GM12878 (cell line): ENCODE data around the gene EHD1. TPM values are rescaled to one million over a fixed set of nuclear protein-coding genes. Genes with fewer than 3 reads are reported as not detected.

Experiments
- ATAC-seq: fragments of 200-7000 bp; cut with Tn5 transposase; 3 replicates; pipeline ENCODE4 v1.9.1; 2020; ENCODE audit warnings: mild to moderate bottlenecking, moderate library complexity
- BruUV-seq: library from RNA; stranded (reverse); fragments of 400-500 nt; replicated peaks from 2 replicates; lab custom pipeline; 2021; lab: Mats Ljungman, UMichigan
- CTCF ChIA-PET: fragments of 300-600 bp; sonication (Branson Sonifier 250); formaldehyde crosslinking; extraction: SDS; loops from one replicate; lab custom pipeline; 2021; ENCODE audit warnings: inconsistent platforms; lab: Yijun Ruan, JAX
- POLR2A ChIA-PET: fragments of 350-600 bp; formaldehyde crosslinking; extraction: SDS; loops from one replicate; lab custom pipeline; 2021; ENCODE audit warnings: inconsistent platforms; lab: Charles Lee
- RAD21 ChIA-PET: fragments of 300-600 bp; sonication (Branson Sonifier 250); formaldehyde crosslinking; loops from one replicate; lab custom pipeline; 2023; ENCODE audit warnings: antibody characterized with exemption; ENCODE audit not compliant: unreplicated experiment; lab: Charles Lee
- SMC1A ChIA-PET: fragments of 300-600 bp; sonication (Branson Sonifier 250); formaldehyde crosslinking; loops from one replicate; lab custom pipeline; 2023; ENCODE audit not compliant: unreplicated experiment, uncharacterized antibody; lab: Charles Lee
- DNase-seq: peaks from one replicate; pipeline ENCODE4 v3.0.0-alpha.2; 2011; ENCODE audit warnings: low read depth, low spot score
- FAIRE-seq: peaks from 3 replicates; lab custom pipeline; 2011; peaks lifted over from hg19 to GRCh38; lab: Jason Lieb, UNC
- H2AFZ ChIP-seq: 2 replicates; pipeline ENCODE4 v1.6.0; 2011; ENCODE audit warnings: low read depth, low read length, control low read depth; ENCODE audit not compliant: control insufficient read depth
- H3K27ac ChIP-seq: 2 replicates; pipeline ENCODE4 v1.5.1; 2011; ENCODE audit warnings: control low read depth; ENCODE audit not compliant: control insufficient read depth, insufficient read depth
- H3K27me3 ChIP-seq, 2 experiments: replicated peaks in 1 of 2; 2 replicates each; pipeline versions ENCODE4 v1.6.0 to v1.6.1; 2011; ENCODE audit warnings: low read length in 1 of 2; ENCODE audit not compliant: control insufficient read depth in 2 of 2, insufficient read depth in 2 of 2
- H3K36me3 ChIP-seq, 2 experiments: 2 replicates each; pipeline ENCODE4 v1.5.1; 2011; ENCODE audit warnings: low read length in 1 of 2; ENCODE audit not compliant: control insufficient read depth in 2 of 2, insufficient read depth in 2 of 2
- H3K4me1 ChIP-seq: 2 replicates; pipeline ENCODE4 v1.6.1; 2011; ENCODE audit warnings: mild to moderate bottlenecking, low read length, moderate library complexity, mixed read lengths; ENCODE audit not compliant: control insufficient read depth, insufficient read depth
- H3K4me2 ChIP-seq: 2 replicates; pipeline ENCODE4 v1.6.0; 2011; ENCODE audit warnings: control low read depth; ENCODE audit not compliant: control insufficient read depth, insufficient read depth
- H3K4me3 ChIP-seq: fragments of 200-600 bp; sonication (generic); 2 replicates; pipeline ENCODE4 v1.5.1; 2016
- H3K79me2 ChIP-seq: 2 replicates; pipeline ENCODE4 v1.6.0; 2011; ENCODE audit warnings: low read length; ENCODE audit not compliant: control insufficient read depth, insufficient read depth
- H3K9ac ChIP-seq: 2 replicates; pipeline ENCODE4 v1.8.0; 2011; ENCODE audit warnings: low read length, control low read depth, mixed read lengths; ENCODE audit not compliant: control insufficient read depth, insufficient read depth
- H3K9me3 ChIP-seq: replicated peaks from 3 replicates; pipeline ENCODE4 v1.5.1; 2011; ENCODE audit warnings: mild to moderate bottlenecking, low read length; ENCODE audit not compliant: control insufficient read depth, insufficient read depth
- H4K20me1 ChIP-seq: 2 replicates; pipeline ENCODE4 v1.6.0; 2011; ENCODE audit not compliant: control insufficient read depth, insufficient read depth
- CBFB ChIP-seq: IDR thresholded peaks from 2 replicates; pipeline ENCODE4 v1.6.1; 2016; ENCODE audit warnings: antibody characterized with exemption, low read depth
- CHD2 ChIP-seq: IDR thresholded peaks from 2 replicates; pipeline ENCODE4 v1.6.1; 2011; ENCODE audit warnings: low read depth, low read length, improper control_type of control experiment, borderline replicate concordance
- EP300 ChIP-seq, 2 experiments: fragments of 150-350 bp in 1 of 2; IDR thresholded peaks; 2 replicates each; pipeline ENCODE4 v1.6.1; 2011 to 2012; ENCODE audit warnings: low read depth in 2 of 2, low read length in 2 of 2, borderline replicate concordance in 1 of 2, improper control_type of control experiment in 1 of 2, inconsistent platforms in 1 of 2; ENCODE audit not compliant: control insufficient read depth in 1 of 2
- IKZF1 ChIP-seq: fragments of 450-650 bp; conservative IDR thresholded peaks from 2 replicates; pipeline ENCODE4 v1.6.1; 2017; ENCODE audit warnings: antibody characterized with exemption, mild to moderate bottlenecking
- IRF3 ChIP-seq: fragments of 450-650 bp; IDR thresholded peaks from 2 replicates; pipeline ENCODE4 v1.6.1; 2014; ENCODE audit warnings: mild to moderate bottlenecking
- KLF5 ChIP-seq: fragments of 450-650 bp; IDR thresholded peaks from 2 replicates; pipeline ENCODE4 v1.6.1; 2014; ENCODE audit warnings: mild to moderate bottlenecking; ENCODE audit not compliant: partially characterized antibody
- NFYB ChIP-seq: IDR thresholded peaks from 2 replicates; pipeline ENCODE4 v1.6.1; 2011; ENCODE audit warnings: low read depth, mild to moderate bottlenecking, low read length, improper control_type of control experiment, moderate library complexity; ENCODE audit not compliant: insufficient read depth
- NR2C1 ChIP-seq: fragments of 450-650 bp; IDR thresholded peaks from 2 replicates; pipeline ENCODE4 v1.6.1; 2017; ENCODE audit warnings: antibody characterized with exemption, mild to moderate bottlenecking, moderate library complexity
- NR2F1 ChIP-seq: fragments of 450-650 bp; conservative IDR thresholded peaks from 2 replicates; pipeline ENCODE4 v1.6.1; 2017; ENCODE audit warnings: mild to moderate bottlenecking
- PAX8 ChIP-seq: fragments of 450-650 bp; IDR thresholded peaks from 2 replicates; pipeline ENCODE4 v1.6.1; 2017; ENCODE audit warnings: mild to moderate bottlenecking, moderate library complexity
- RBBP5 ChIP-seq: fragments of 200-600 bp; sonication (generic); conservative IDR thresholded peaks from 2 replicates; pipeline ENCODE4 v1.6.1; 2016
- RELB ChIP-seq: fragments of 450-650 bp; IDR thresholded peaks from 2 replicates; pipeline ENCODE4 v1.6.1; 2017; ENCODE audit warnings: low read depth, mild to moderate bottlenecking, moderate library complexity
- SMAD1 ChIP-seq: fragments of 450-650 bp; IDR thresholded peaks from 2 replicates; pipeline ENCODE4 v1.6.1; 2018; ENCODE audit warnings: mild to moderate bottlenecking, low read depth; ENCODE audit not compliant: partially characterized antibody
- SMARCA5 ChIP-seq: fragments of 450-650 bp; IDR thresholded peaks from 2 replicates; pipeline ENCODE4 v1.6.1; 2017; ENCODE audit warnings: mild to moderate bottlenecking
- STAT3 ChIP-seq: IDR thresholded peaks from 2 replicates; pipeline ENCODE4 v1.6.1; 2011; ENCODE audit warnings: low read depth, low read length, improper control_type of control experiment
- USF1 ChIP-seq: IDR thresholded peaks from 2 replicates; pipeline ENCODE4 v1.6.1; 2011; ENCODE audit warnings: borderline replicate concordance, low read depth, mild to moderate bottlenecking, moderate library complexity, mixed read lengths, low read length; ENCODE audit not compliant: insufficient read depth; ENCODE audit errors: extremely low read length
- WGBS: methylation state at CpG from one replicate; pipeline ENCODE4 v1.1.6; 2016; ENCODE audit warnings: low lambda C conversion rate; ENCODE audit not compliant: insufficient replicate concordance, insufficient coverage; ENCODE audit errors: missing lambda C conversion rate; 5-methylcytosine and 5-hydroxymethylcytosine counted together
- in situ Hi-C: fragments of 300-500 bp; cut with MboI; formaldehyde crosslinking; loops from 9 replicates; pipeline ENCODE4 v1.14.3; 2018; ENCODE audit warnings: mixed read lengths
- intact Hi-C: fragments of 100-400 bp; cut with micrococcal nuclease; formaldehyde crosslinking; loops from one replicate; pipeline ENCODE4 v1.14.2; 2022; ENCODE audit not compliant: unreplicated experiment
- polyA plus RNA-seq, 11 experiments: library from polyadenylated mRNA; depleted of rRNA in 4 of 11; unstranded in 6 of 11; stranded (reverse) in 5 of 11; fragments of >200 nt; fragmentation: Nextera tagmentation in 4 of 11; fragmentation: Illumina TruSeq in 1 of 11; extraction: Ambion mirVana in 4 of 11; extraction: Trizol in 1 of 11; gene quantifications; 1 replicate in 1 of 11; 2 replicates in 10 of 11; pipeline versions ENCODE4 v1.2.1 to v1.2.3, GENCODE V29; 2011 to 2016; ENCODE audit warnings: inconsistent platforms in 2 of 11, missing spikeins in 2 of 11, low read depth in 1 of 11
- total RNA-seq, 4 experiments: library from RNA; depleted of rRNA in 3 of 4; stranded (reverse); fragments of >200 nt in 3 of 4; fragmentation: Illumina TruSeq in 1 of 4; extraction: Trizol in 1 of 4; gene quantifications; 2 replicates each; pipeline versions ENCODE4 v1.2.1 to v1.2.3, GENCODE V29; 2013 to 2021

Gene EHD1
- total and polyA plus RNA-seq, 10 of the 15 experiments (the other 5 are each of a cell fraction or from before 2014, with no cell fraction given): 1.0 to 165 (median 66.5) TPM

- TF ChIP-seq RELB: no peak
Observed at GRCh38 chr11:64903291-64903833, 24.9 kb upstream of the EHD1 start (continued).

GRCh38 chr11:64902102-64902900 is 23.9 kb upstream of the EHD1 start:
- TF ChIP-seq IKZF1 (no peak), IRF3 (no peak), RBBP5 (no peak), SMARCA5 (no peak), EP300 (IDR thresholded peaks at IDR 0.05; ENCODE audit: borderline replicate concordance in 1 of 2, control insufficient read depth in 1 of 2, low read depth in 2 of 2, low read length in 2 of 2) (no peak), NFYB (no peak), SMAD1 (no peak), STAT3 (no peak), CHD2 (no peak), CBFB (no peak), NR2C1 (no peak), KLF5 (no peak), USF1 (no peak), PAX8 (no peak), NR2F1 (no peak)
- TF ChIP-seq, all 136 proteins: peak for 0
- in situ Hi-C loops: no loop called here
- Histone ChIP-seq H3K27me3 (no peaks in the 10 kb centered on the region), H3K27ac (no peak overlapping the region), H3K36me3 (peaks cover 0 to 4% of the 10 kb centered on the region in 2 experiments; a peak in 2 of 4 replicates), H3K9me3 (no peaks in the 10 kb centered on the region), H3K79me2 (no peaks in the 10 kb centered on the region), H3K9ac (no peak overlapping the region), H3K4me3 (no peak overlapping the region), H4K20me1 (no peaks in the 10 kb centered on the region), H3K4me2 (no peak overlapping the region), H3K4me1 (peaks cover 9% of the 10 kb centered on the region), H2AFZ (no peak overlapping the region)
- no TSS peak for BruUV-seq
- DNase-seq (no peak), FAIRE-seq (no peak), ATAC-seq (no peak)
- 76% methylated on average over 28 of the region's 30 CpGs for WGBS
- SMC1A ChIA-PET: no interaction called here
- POLR2A ChIA-PET: interaction anchor here (0.6 kb wide), 1 partner anchor 93 kb away, joined by 3 read pairs; no protein-coding TSS in a partner anchor
- CTCF ChIA-PET: no interaction called here
- intact Hi-C loops: no loop called here
- RAD21 ChIA-PET: no interaction called here
